H1 (cell line): ENCODE data around the gene DENND4B. TPM values are rescaled to one million over a fixed set of nuclear protein-coding genes. Genes with fewer than 3 reads are reported as not detected.

Source experiments
- CHD7 ChIP-seq: fragments of 300-600 bp; sonication (generic); IDR thresholded peaks from 2 replicates; pipeline ENCODE4 v1.7.1; 2012; ENCODE audit warnings: low read length, moderate library complexity, mild to moderate bottlenecking, inconsistent platforms; ENCODE audit not compliant: insufficient replicate concordance
- HDAC6 ChIP-seq: IDR thresholded peaks from one replicate; pipeline ENCODE4 v1.7.1; 2012; ENCODE audit warnings: low read depth, mild to moderate bottlenecking, inconsistent platforms, low read length, moderate library complexity
- SRF ChIP-seq: IDR thresholded peaks from 2 replicates; pipeline ENCODE4 v1.6.1; 2011; ENCODE audit warnings: mild to moderate bottlenecking, low read depth, low read length, moderate library complexity
- SUZ12 ChIP-seq: fragments of 200-600 bp; sonication (generic); IDR thresholded peaks from 2 replicates; pipeline ENCODE4 v1.6.1; 2012; ENCODE audit warnings: mild to moderate bottlenecking, inconsistent platforms, low read length, moderate library complexity, mixed read lengths
- polyA plus RNA-seq, 7 experiments: library from polyadenylated mRNA; depleted of rRNA in 3 of 7; stranded (reverse) in 5 of 7; unstranded in 2 of 7; fragments of >200 nt in 5 of 7; fragments of 200-250 nt in 2 of 7; gene quantifications; 1 replicate in 5 of 7; 2 replicates in 1 of 7; 4 replicates in 1 of 7; pipeline versions ENCODE4 v1.2.1 to v1.2.3, GENCODE V29; 2011 to 2013; ENCODE audit warnings: missing spikeins in 2 of 7, mixed read lengths in 2 of 7
- total RNA-seq: library from RNA; stranded (reverse); fragmentation: NEBNext Ultra II Directional; extraction: Animal tissue kit (Norgen Biotek cat#: 25700); gene quantifications from 2 replicates; pipeline ENCODE4 v1.2.1, GENCODE V29; 2021
- TF ChIP-seq, protein P1 (sequence below): IDR thresholded peaks from 2 replicates; pipeline ENCODE4 v1.6.1; 2011; ENCODE audit warnings: low read depth, mild to moderate bottlenecking, low read length; ENCODE audit not compliant: insufficient read depth

The DENND4B gene
- total and polyA plus RNA-seq, 2 of the 8 experiments (the other 6 are each of a cell fraction or from before 2014, with no cell fraction given): 45.6 to 61.1 TPM

GRCh38 chr1:153968972-153969371 is 22.5 kb upstream of the DENND4B start (continued):
- TF ChIP-seq HDAC6 (no peak), SUZ12 (no peak), CHD7 (no peak), SRF (no peak)
- TF ChIP-seq, protein P1, sequence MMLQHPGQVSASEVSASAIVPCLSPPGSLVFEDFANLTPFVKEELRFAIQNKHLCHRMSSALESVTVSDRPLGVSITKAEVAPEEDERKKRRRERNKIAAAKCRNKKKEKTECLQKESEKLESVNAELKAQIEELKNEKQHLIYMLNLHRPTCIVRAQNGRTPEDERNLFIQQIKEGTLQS: no peak
